UCSD-AML1 (cell line): ENCODE measurements around the gene CYP39A1.

Experiments used
- DNase-seq: peaks from one replicate; lab custom pipeline; 2025; ENCODE audit not compliant: unreplicated experiment; lab: John Stamatoyannopoulos, UW

The CYP39A1 gene, protein sequence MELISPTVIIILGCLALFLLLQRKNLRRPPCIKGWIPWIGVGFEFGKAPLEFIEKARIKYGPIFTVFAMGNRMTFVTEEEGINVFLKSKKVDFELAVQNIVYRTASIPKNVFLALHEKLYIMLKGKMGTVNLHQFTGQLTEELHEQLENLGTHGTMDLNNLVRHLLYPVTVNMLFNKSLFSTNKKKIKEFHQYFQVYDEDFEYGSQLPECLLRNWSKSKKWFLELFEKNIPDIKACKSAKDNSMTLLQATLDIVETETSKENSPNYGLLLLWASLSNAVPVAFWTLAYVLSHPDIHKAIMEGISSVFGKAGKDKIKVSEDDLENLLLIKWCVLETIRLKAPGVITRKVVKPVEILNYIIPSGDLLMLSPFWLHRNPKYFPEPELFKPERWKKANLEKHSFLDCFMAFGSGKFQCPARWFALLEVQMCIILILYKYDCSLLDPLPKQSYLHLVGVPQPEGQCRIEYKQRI

DNA sequence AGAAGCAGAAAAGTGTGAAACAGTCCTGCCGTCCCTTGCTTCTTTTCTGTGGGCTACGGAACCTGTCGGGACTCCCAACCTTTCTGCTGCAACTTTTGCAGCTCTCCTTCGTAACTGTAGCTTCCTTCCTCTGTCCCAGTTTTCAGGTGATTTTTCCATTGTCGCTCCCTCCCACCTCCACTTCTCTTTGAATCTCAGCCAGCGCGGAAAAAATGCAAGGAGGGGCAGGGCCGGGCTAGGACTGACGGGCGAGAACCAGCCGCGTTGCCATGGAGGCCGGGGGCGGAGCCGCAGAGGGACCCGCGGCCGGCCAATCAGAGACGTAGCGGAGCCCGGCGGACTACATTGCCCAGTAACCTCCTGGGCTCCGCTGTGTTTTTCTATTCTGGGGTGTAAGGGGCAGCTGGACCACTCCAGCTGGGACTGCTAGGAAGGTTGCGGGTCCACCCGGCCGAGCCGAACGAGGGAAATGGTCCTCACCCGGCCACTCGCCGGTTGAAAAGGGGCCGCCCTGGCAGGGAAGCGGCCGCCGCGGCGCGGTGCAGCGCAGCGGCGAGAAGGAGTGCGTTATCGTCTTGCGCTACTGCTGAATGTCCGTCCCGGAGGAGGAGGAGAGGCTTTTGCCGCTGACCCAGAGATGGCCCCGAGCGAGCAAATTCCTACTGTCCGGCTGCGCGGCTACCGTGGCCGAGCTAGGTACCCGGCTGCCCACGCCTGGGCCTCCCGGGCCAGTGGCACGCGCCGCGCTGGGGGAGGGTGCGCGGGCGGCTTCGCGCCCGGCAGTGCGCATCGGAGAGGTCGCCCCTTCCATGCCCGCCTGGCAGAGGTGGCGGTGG lies at the start of gene CYP39A1, which contains the start of gene SLC25A27:
TSS of gene CYP39A1 (minus strand) at position 216 of the 836 bp plus-strand sequence. CDS start 236 bp downstream, outside the sequence.
TSS of gene SLC25A27 (plus strand) at position 373 of the 836 bp plus-strand sequence. CDS start at position 591, 218 bp downstream.
- peak; percentile 77 for DNase-seq

DNA sequence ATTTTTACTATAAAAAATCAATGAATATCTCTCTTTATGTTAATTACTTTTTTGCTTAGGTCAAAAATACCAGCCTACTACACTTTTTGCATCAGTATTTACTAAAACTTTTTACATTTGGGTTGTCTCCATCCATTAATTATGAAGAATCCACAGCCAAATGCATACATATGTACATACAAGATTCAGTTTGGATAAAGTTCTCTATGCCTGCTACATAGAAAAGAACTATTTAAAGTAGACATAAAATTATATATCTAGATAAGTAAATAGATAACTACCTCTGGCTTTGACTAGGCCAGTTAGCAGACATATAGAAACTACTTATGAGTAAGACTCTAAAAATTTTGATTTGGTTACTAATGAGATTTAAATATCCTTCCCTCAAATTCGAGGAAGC lies 47.4 kb upstream of the CYP39A1 start:
- no peak for DNase-seq

- DNase-seq = no peak
Measured at GRCh38 chr6:46690911-46691451, 38.4 kb upstream of the CYP39A1 start.

- DNase-seq = no peak
Measured at GRCh38 chr6:46690141-46690755, 37.6 kb upstream of the CYP39A1 start.

- DNase-seq = no peak
Measured at GRCh38 chr6:46689657-46690056, 37.0 kb upstream of the CYP39A1 start.

DNA sequence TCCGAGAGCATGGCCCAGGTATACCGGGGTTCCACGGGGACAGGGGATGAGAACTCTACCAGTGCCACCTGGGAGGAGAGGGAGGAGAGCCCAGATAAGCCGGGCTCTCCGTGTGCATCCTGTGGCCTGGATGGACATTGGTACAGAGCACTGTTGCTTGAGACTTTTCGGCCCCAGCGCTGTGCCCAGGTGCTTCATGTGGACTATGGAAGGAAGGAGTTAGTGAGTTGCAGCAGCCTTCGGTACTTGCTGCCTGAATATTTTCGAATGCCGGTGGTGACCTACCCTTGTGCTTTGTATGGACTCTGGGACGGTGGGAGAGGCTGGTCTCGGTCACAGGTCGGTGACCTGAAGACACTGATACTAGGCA lies 36.3 kb upstream of the CYP39A1 start:
- DNase-seq = no peak

GRCh38 chr6:46688117-46688965 lies 35.7 kb upstream of the CYP39A1 start:
- no peak for DNase-seq

- no peak for DNase-seq
Measured at GRCh38 chr6:46687619-46688097, 35.0 kb upstream of the CYP39A1 start, which contains the start of gene TDRD6. TSS of gene TDRD6 (plus strand) at chr6:46687885. CDS start at chr6:46688129, 244 bp downstream.

- no peak for DNase-seq
Measured at GRCh38 chr6:46684771-46685170, 32.2 kb upstream of the CYP39A1 start.

DNA sequence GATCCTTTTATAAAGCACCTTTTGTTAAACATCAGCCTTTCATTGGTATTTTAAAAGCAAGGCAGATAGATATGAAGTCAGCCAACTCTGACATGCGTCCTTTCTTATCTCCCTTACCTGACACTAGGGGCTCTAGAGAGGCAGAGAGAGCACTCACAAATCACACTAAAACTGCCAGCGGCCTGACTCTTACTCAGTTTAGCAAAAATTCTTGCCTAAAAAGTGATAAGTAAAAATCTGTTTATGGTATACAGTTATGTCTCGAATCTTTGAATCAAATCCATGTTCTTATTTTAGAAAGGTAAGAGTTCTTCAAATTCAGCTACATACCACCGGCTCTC lies 24.7 kb upstream of the CYP39A1 start:
- DNase-seq = no peak

GRCh38 chr6:46676604-46677313 lies 24.1 kb upstream of the CYP39A1 start:
- DNase-seq = no peak

GRCh38 chr6:46674410-46674809 lies 21.8 kb upstream of the CYP39A1 start:
- no peak for DNase-seq

GRCh38 chr6:46667377-46667776 lies 14.8 kb upstream of the CYP39A1 start:
- DNase-seq = no peak

DNA sequence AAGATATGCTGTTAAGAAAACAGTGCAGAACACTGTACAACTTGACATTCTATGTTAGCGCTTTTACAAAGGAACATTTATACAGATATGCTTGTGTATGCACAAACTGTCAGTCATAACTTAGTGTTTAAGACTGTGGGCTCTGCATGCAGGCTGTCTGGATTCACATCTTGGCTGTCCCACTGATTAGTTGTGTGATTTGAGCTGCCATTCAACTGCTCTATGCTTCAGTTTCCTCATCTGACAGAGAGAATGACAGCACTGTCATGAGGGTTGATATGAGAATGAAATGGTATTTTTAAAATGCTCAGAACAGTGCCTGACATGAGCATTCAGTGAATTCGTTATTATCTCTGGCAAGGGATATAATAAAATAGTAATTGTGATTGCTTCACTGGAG lies 8.9 kb upstream of the CYP39A1 start:
- no peak for DNase-seq

- DNase-seq = no peak
Measured at GRCh38 chr6:46657642-46658041, 5.0 kb upstream of the CYP39A1 start.

GRCh38 chr6:46655803-46656202 lies 3.2 kb upstream of the CYP39A1 start:
- no peak for DNase-seq

GRCh38 chr6:46653439-46654195 lies 999 bp upstream of the CYP39A1 start:
- DNase-seq = no peak

DNA sequence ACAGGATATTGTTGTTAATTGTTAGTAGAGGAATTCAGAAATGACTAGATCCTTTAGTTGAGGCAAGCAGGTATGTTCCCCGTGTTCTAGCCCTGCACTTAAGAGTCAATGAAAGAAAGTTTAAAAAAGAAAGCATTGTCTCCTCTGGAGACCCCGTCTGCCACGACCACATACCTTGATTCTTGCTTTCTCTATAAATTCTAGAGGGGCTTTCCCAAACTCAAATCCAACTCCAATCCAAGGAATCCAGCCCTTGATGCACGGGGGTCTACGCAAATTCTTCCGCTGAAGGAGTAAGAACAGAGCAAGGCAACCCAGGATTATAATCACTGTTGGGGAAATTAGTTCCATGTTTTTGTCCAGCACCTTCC lies 401 bp downstream of the CYP39A1 start:
- DNase-seq = no peak

GRCh38 chr6:46651816-46652215 lies 802 bp downstream of the CYP39A1 start:
- no peak for DNase-seq
